ENCODE data around the gene CES2.

DNA sequence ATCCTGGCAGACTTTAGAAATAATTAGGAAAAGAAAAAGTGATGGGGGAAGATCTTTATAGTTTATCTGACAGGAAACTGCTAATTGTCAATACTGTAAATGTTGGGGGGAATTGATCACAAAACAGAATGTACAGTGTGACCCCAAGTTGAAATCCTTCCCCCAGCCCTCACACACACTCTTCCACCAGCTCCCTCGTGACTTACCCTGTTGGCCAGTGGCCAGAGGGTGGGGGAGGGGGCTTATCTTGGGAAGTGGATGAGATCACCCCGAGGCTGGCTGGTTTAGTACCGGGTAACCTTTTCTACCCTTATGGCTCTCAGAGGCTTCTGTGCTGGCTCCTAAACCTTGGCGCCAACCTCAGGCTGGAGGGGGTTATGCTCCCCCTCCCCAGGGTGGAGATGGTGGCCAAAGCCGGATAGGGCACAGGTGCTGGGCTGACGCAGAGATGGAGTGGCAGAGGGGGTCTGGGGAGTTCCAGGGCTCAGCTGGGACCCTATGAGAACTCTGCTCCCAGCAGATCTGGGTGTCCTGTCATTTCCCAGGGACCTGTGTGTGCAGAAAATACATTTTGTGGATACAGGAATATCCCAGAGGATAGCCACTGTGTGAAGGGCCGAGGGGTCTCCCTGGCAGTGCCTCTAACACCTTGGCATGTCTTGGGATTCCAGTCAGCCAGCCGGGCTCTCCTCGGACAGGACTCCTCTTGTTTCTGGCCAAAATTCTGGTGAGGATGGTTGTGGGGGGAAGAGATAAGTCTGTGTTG is 35.2 kb upstream of the CES2 start:
- TF ChIP-seq, protein P1, sequence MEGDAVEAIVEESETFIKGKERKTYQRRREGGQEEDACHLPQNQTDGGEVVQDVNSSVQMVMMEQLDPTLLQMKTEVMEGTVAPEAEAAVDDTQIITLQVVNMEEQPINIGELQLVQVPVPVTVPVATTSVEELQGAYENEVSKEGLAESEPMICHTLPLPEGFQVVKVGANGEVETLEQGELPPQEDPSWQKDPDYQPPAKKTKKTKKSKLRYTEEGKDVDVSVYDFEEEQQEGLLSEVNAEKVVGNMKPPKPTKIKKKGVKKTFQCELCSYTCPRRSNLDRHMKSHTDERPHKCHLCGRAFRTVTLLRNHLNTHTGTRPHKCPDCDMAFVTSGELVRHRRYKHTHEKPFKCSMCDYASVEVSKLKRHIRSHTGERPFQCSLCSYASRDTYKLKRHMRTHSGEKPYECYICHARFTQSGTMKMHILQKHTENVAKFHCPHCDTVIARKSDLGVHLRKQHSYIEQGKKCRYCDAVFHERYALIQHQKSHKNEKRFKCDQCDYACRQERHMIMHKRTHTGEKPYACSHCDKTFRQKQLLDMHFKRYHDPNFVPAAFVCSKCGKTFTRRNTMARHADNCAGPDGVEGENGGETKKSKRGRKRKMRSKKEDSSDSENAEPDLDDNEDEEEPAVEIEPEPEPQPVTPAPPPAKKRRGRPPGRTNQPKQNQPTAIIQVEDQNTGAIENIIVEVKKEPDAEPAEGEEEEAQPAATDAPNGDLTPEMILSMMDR (IDR thresholded peaks at IDR 0.05): no peak
- TF ChIP-seq EZH2 (IDR thresholded peaks at IDR 0.05; ENCODE audit: borderline replicate concordance, insufficient read depth, low read depth, low read length, poor library complexity, severe bottlenecking): no peak

Measured in B cell (primary cell).